Ramos (cell line): ENCODE data around the gene TTLL11.
"Not testable (repeated sequence)": the region's sequence is repeated elsewhere in the genome, so short reads cannot be mapped to it uniquely, and the experiment has no call there.

ENCODE experiments used
- in situ Hi-C: fragments of 300-500 bp; cut with MboI; formaldehyde crosslinking; loops from one replicate; pipeline ENCODE4 v1.14.3; 2022; ENCODE audit warnings: low sequenced_read_pairs; ENCODE audit not compliant: unreplicated experiment

TTLL11 gene

GRCh38 chr9:122016744-122017143 lies 76.4 kb downstream of the TTLL11 start:
- in situ Hi-C loops = no loop called here

GRCh38 chr9:122016309-122016708 lies 76.8 kb downstream of the TTLL11 start:
- in situ Hi-C loops = no loop called here

GRCh38 chr9:122015170-122015821 lies 77.8 kb downstream of the TTLL11 start:
- in situ Hi-C loops = no loop called here

GRCh38 chr9:122011818-122012498 lies 81.2 kb downstream of the TTLL11 start:
- in situ Hi-C loops = no loop called here

- in situ Hi-C loops = no loop called here
These were observed 84.5 kb downstream of the TTLL11 start for GRCh38 chr9:122008559-122008958.

GRCh38 chr9:122007837-122008236 lies 85.3 kb downstream of the TTLL11 start:
- in situ Hi-C loops = no loop called here

GRCh38 chr9:122005597-122005996 lies 87.5 kb downstream of the TTLL11 start:
- in situ Hi-C loops = no loop called here

- in situ Hi-C loops = no loop called here
These were observed 88.5 kb downstream of the TTLL11 start for GRCh38 chr9:122004589-122004988.

GRCh38 chr9:122001491-122002201 lies 91.5 kb downstream of the TTLL11 start:
- in situ Hi-C loops = no loop called here

- in situ Hi-C loops = not testable (repeated sequence)
These were observed 92.6 kb downstream of the TTLL11 start for GRCh38 chr9:122000526-122000925.

- in situ Hi-C loops = loop anchor here (5.0 kb wide), 1 partner anchor 257 kb away; no protein-coding TSS in a partner anchor
These were observed 93.6 kb downstream of the TTLL11 start for GRCh38 chr9:121999556-121999955.

GRCh38 chr9:121998513-121999049 lies 94.5 kb downstream of the TTLL11 start:
- in situ Hi-C loops = loop anchor here (5.0 kb wide), 1 partner anchor 256 kb away; no protein-coding TSS in a partner anchor

GRCh38 chr9:121997791-121998190 lies 95.3 kb downstream of the TTLL11 start:
- in situ Hi-C loops = loop anchor here (5.0 kb wide), 1 partner anchor 255 kb away; no protein-coding TSS in a partner anchor

GRCh38 chr9:121996783-121997182 lies 96.3 kb downstream of the TTLL11 start:
- in situ Hi-C loops = loop anchor here (5.0 kb wide), 1 partner anchor 254 kb away; no protein-coding TSS in a partner anchor

GRCh38 chr9:121995997-121996396 lies 97.1 kb downstream of the TTLL11 start:
- in situ Hi-C loops = loop anchor here (5.0 kb wide), 1 partner anchor 254 kb away; no protein-coding TSS in a partner anchor

- in situ Hi-C loops = loop anchor here (5.0 kb wide), 1 partner anchor 305 kb away; no protein-coding TSS in a partner anchor
These were observed 100.4 kb downstream of the TTLL11 start for GRCh38 chr9:121992571-121993212.

- in situ Hi-C loops = loop anchor here (5.0 kb wide), 1 partner anchor 304 kb away; no protein-coding TSS in a partner anchor
These were observed 101.8 kb downstream of the TTLL11 start for GRCh38 chr9:121991307-121991661.

GRCh38 chr9:121990600-121991306 lies 102.4 kb downstream of the TTLL11 start:
- in situ Hi-C loops = loop anchor here (5.0 kb wide), 1 partner anchor 303 kb away; no protein-coding TSS in a partner anchor

GRCh38 chr9:121989010-121989409 lies 104.1 kb downstream of the TTLL11 start:
- in situ Hi-C loops = no loop called here
